Stomach (tissue), 4 donors: ENCODE results near the gene DBF4B.

Experiments used
- POLR2A ChIP-seq, 4 donors: fragments of 450-650 bp; IDR thresholded peaks; one replicate each; pipeline ENCODE4 v1.6.1; 2016; ENCODE audit warnings: antibody characterized with exemption in 4 of 4, control low read depth in 2 of 4, mild to moderate bottlenecking in 1 of 4, moderate library complexity in 1 of 4
- POLR2AphosphoS5 ChIP-seq, 3 donors: sonication (generic); formaldehyde crosslinking; IDR thresholded peaks; one replicate each; pipeline ENCODE4 v1.6.1; 2016; ENCODE audit warnings: antibody characterized with exemption in 3 of 3
- TF ChIP-seq, protein P1 (sequence below), 7 experiments: fragments of 450-650 bp in 4 of 7; fragments of 200-600 bp in 3 of 7; sonication (generic) in 3 of 7; IDR thresholded peaks; one replicate each; pipeline ENCODE4 v1.5.1; 2016 to 2019; ENCODE audit warnings: antibody characterized with exemption in 7 of 7, control low read depth in 2 of 7, mild to moderate bottlenecking in 1 of 7

DNA sequence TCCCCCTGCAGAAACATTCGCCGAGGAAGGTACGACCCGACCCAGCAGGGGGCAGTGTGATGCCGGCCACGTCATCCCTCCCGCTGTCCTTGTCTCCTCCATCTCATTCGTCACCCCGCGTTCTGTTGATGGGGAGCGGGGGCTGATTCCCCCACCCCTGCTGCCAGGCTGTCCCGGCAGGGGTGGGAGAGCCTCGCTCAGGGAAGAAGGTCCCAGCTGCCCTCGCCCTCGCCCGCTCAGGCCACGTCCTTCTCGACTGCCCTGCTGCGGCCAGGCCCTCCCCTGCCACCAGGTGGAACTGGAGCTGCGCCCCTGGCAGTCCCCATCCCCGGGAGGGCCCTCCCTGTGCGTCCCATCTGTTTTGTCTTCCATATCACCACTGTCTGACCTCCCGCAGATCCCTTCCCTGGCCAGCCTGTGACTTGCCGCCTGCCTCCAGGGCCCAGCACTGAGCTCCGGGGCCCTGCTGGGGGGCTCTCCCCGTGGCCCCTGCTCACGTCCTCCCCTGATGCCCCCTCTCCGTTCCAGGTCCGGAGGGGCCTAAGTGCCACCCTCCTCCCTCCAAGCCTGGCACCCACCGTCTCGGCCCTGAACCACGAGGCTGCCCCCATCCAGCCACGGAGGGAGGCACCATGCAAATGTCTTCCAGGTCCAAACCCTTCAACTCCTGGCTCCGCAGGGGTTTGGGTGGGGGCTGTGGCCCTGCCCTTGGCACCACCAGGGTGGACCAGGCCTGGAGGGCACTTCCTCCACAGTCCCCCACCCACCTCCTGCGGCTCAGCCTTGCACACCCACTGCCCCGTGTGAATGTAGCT is 71.0 kb downstream of the DBF4B start:
- TF ChIP-seq POLR2AphosphoS5 (IDR thresholded peaks at IDR 0.05), result peak in 1 of 3 donors; percentile 49
- TF ChIP-seq, protein P1, sequence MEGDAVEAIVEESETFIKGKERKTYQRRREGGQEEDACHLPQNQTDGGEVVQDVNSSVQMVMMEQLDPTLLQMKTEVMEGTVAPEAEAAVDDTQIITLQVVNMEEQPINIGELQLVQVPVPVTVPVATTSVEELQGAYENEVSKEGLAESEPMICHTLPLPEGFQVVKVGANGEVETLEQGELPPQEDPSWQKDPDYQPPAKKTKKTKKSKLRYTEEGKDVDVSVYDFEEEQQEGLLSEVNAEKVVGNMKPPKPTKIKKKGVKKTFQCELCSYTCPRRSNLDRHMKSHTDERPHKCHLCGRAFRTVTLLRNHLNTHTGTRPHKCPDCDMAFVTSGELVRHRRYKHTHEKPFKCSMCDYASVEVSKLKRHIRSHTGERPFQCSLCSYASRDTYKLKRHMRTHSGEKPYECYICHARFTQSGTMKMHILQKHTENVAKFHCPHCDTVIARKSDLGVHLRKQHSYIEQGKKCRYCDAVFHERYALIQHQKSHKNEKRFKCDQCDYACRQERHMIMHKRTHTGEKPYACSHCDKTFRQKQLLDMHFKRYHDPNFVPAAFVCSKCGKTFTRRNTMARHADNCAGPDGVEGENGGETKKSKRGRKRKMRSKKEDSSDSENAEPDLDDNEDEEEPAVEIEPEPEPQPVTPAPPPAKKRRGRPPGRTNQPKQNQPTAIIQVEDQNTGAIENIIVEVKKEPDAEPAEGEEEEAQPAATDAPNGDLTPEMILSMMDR (IDR thresholded peaks at IDR 0.05), result peak in 5 of 7 experiments; percentile 56 to 90 (median 84)
- TF ChIP-seq POLR2A (IDR thresholded peaks at IDR 0.05), result no peak
